ENCODE data around the gene SH3GLB2.
A peak's percentile ranks its signal among the peaks of the same experiment; 100 is the strongest.
"Not testable (repeated sequence)": the region's sequence is repeated elsewhere in the genome, so short reads cannot be mapped to it uniquely, and the experiment has no call there.

The SH3GLB2 gene

GRCh38 chr9:129036923-129037766 lies 9.0 kb upstream of the SH3GLB2 start:
- H3K4me2 ChIP-seq (ENCODE audit: low read length): peak overlapping the region; percentile 86
- no peaks in the 10 kb centered on the region for H3K27me3 ChIP-seq (ENCODE audit: control insufficient read depth, low read length)
- no peaks in the 10 kb centered on the region for H3K9me3 ChIP-seq (ENCODE audit: control insufficient read depth, insufficient read depth, low read length)
- no peaks in the 10 kb centered on the region for H3F3A ChIP-seq (ENCODE audit: control insufficient read depth, insufficient read depth)
- TF ChIP-seq, protein P1, sequence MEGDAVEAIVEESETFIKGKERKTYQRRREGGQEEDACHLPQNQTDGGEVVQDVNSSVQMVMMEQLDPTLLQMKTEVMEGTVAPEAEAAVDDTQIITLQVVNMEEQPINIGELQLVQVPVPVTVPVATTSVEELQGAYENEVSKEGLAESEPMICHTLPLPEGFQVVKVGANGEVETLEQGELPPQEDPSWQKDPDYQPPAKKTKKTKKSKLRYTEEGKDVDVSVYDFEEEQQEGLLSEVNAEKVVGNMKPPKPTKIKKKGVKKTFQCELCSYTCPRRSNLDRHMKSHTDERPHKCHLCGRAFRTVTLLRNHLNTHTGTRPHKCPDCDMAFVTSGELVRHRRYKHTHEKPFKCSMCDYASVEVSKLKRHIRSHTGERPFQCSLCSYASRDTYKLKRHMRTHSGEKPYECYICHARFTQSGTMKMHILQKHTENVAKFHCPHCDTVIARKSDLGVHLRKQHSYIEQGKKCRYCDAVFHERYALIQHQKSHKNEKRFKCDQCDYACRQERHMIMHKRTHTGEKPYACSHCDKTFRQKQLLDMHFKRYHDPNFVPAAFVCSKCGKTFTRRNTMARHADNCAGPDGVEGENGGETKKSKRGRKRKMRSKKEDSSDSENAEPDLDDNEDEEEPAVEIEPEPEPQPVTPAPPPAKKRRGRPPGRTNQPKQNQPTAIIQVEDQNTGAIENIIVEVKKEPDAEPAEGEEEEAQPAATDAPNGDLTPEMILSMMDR (IDR thresholded peaks at IDR 0.05; ENCODE audit: low read depth, low read length, poor library complexity, severe bottlenecking): no peak
- TF ChIP-seq EZH2phosphoT487 (IDR thresholded peaks at IDR 0.05; ENCODE audit: borderline replicate concordance, low read length): no peak
- H3K27ac ChIP-seq (ENCODE audit: low read depth, low read length): no peak overlapping the region
- H3K79me2 ChIP-seq (ENCODE audit: control insufficient read depth, low read length): peaks cover 27% of the 10 kb centered on the region
- peaks cover 12% of the 10 kb centered on the region for H3K36me3 ChIP-seq (ENCODE audit: control insufficient read depth, low read length)
- peaks cover 23% of the 10 kb centered on the region for H3K4me1 ChIP-seq (ENCODE audit: control insufficient read depth, low read length)
- no peaks in the 10 kb centered on the region for H3K9me2 ChIP-seq (replicated peaks; ENCODE audit: control insufficient read depth, low read length)
- H4K20me1 ChIP-seq (ENCODE audit: control insufficient read depth, insufficient read depth, low read depth, low read length): no peaks in the 10 kb centered on the region
- peak overlapping the region; percentile 94 for H3K4me3 ChIP-seq (ENCODE audit: low read length)

GRCh38 chr9:129036241-129036922 lies 8.3 kb upstream of the SH3GLB2 start, which contains the start of gene MIGA2:
Gene MIGA2, plus strand, starts transcription at chr9:129036626. Its CDS starts 3,969 bp downstream, at chr9:129040595.
- no peaks in the 10 kb centered on the region for H3K27me3 ChIP-seq (ENCODE audit: control insufficient read depth, low read length)
- no peak within 1 kb of the TSS for H3K27ac ChIP-seq (ENCODE audit: low read depth, low read length)
- peaks cover 4% of the 10 kb centered on the region; the same call in 1 of the 2 replicates for H3K36me3 ChIP-seq (ENCODE audit: control insufficient read depth, low read length)
- no peaks in the 10 kb centered on the region for H3F3A ChIP-seq (ENCODE audit: control insufficient read depth, insufficient read depth)
- H3K4me2 ChIP-seq (ENCODE audit: low read length): peak within 1 kb of the TSS; percentile 86
- H3K4me3 ChIP-seq (ENCODE audit: low read length): peak within 1 kb of the TSS; percentile 94
- H3K9me2 ChIP-seq (replicated peaks; ENCODE audit: control insufficient read depth, low read length): no peaks in the 10 kb centered on the region
- no peak for TF ChIP-seq EZH2phosphoT487 (IDR thresholded peaks at IDR 0.05; ENCODE audit: borderline replicate concordance, low read length)
- TF ChIP-seq, protein P1 (IDR thresholded peaks at IDR 0.05; ENCODE audit: low read depth, low read length, poor library complexity, severe bottlenecking): no peak
- peaks cover 27% of the 10 kb centered on the region for H3K79me2 ChIP-seq (ENCODE audit: control insufficient read depth, low read length)
- H3K4me1 ChIP-seq (ENCODE audit: control insufficient read depth, low read length): peaks cover 23% of the 10 kb centered on the region
- H3K9me3 ChIP-seq (ENCODE audit: control insufficient read depth, insufficient read depth, low read length): no peaks in the 10 kb centered on the region
- H4K20me1 ChIP-seq (ENCODE audit: control insufficient read depth, insufficient read depth, low read depth, low read length): no peaks in the 10 kb centered on the region

DNA sequence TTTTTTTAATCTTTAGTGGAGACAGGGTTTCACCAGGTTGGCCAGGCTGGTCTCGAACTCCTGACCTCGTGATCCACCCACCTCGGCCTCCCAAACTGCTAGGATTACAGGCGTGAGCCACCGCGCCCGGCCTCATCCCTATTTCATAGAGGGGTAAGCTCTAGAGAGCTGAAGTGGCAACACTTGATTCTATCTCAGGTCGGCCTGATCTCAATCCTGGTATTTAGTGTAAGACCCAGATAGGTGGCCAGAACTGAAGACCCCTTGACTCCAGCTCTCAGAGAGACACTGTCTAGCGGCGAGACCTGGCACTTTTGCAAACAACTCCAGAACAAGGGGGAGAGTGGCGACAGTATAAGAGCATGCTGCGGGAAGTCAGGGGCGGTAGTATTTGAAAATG lies 7.7 kb upstream of the SH3GLB2 start:
- H3K9me3 ChIP-seq (ENCODE audit: control insufficient read depth, insufficient read depth, low read length); H3K9me2 ChIP-seq (replicated peaks; ENCODE audit: control insufficient read depth, low read length); H3K36me3 ChIP-seq (ENCODE audit: control insufficient read depth, low read length); H3F3A ChIP-seq (ENCODE audit: control insufficient read depth, insufficient read depth); H4K20me1 ChIP-seq (ENCODE audit: control insufficient read depth, insufficient read depth, low read depth, low read length); H3K27me3 ChIP-seq (ENCODE audit: control insufficient read depth, low read length); H3K27ac ChIP-seq (ENCODE audit: low read depth, low read length): not testable (repeated sequence)
- H3K4me3 ChIP-seq (ENCODE audit: low read length): peak overlapping the region; percentile 70
- peaks cover 23% of the 10 kb centered on the region for H3K4me1 ChIP-seq (ENCODE audit: control insufficient read depth, low read length)
- peaks cover 27% of the 10 kb centered on the region for H3K79me2 ChIP-seq (ENCODE audit: control insufficient read depth, low read length)
- H3K4me2 ChIP-seq (ENCODE audit: low read length): peak overlapping the region; percentile 73

- Histone ChIP-seq H3K4me3 (ENCODE audit: low read length) (no peak overlapping the region), H3K9me3 (ENCODE audit: control insufficient read depth, insufficient read depth, low read length) (no peaks in the 10 kb centered on the region), H3K79me2 (ENCODE audit: control insufficient read depth, low read length) (peaks cover 18% of the 10 kb centered on the region), H3K4me1 (ENCODE audit: control insufficient read depth, low read length) (peaks cover 25% of the 10 kb centered on the region), H3K27me3 (ENCODE audit: control insufficient read depth, low read length) (no peaks in the 10 kb centered on the region), H3K9me2 (replicated peaks; ENCODE audit: control insufficient read depth, low read length) (no peaks in the 10 kb centered on the region), H4K20me1 (ENCODE audit: control insufficient read depth, insufficient read depth, low read depth, low read length) (no peaks in the 10 kb centered on the region), H3K27ac (ENCODE audit: low read depth, low read length) (no peak overlapping the region), H3K36me3 (ENCODE audit: control insufficient read depth, low read length) (no peaks in the 10 kb centered on the region), H3K4me2 (ENCODE audit: low read length) (no peak overlapping the region), H3F3A (ENCODE audit: control insufficient read depth, insufficient read depth) (no peaks in the 10 kb centered on the region)
- TF ChIP-seq, protein P1 (IDR thresholded peaks at IDR 0.05; ENCODE audit: low read depth, low read length, poor library complexity, severe bottlenecking): no peak
- no peak for TF ChIP-seq EZH2phosphoT487 (IDR thresholded peaks at IDR 0.05; ENCODE audit: borderline replicate concordance, low read length)
Measured at GRCh38 chr9:129033216-129033615, 5.1 kb upstream of the SH3GLB2 start.

All from DOHH2 (cell line).